Fibroblast of mammary gland (primary cell): ENCODE data around the gene PCSK6.

Experiments
- DNase-seq: peaks from one replicate; pipeline ENCODE4 v3.0.0-alpha.2; 2010; ENCODE audit warnings: low read depth
- H3K4me3 ChIP-seq: 2 replicates; pipeline ENCODE4 v1.5.1; 2011; ENCODE audit warnings: low read depth, mild to moderate bottlenecking, low read length, moderate library complexity; ENCODE audit not compliant: control insufficient read depth
- CTCF ChIP-seq: conservative IDR thresholded peaks from 2 replicates; pipeline ENCODE4 v1.5.1; 2011; ENCODE audit warnings: low read depth, low read length, inconsistent platforms; ENCODE audit not compliant: control insufficient read depth, insufficient read depth

The PCSK6 gene

DNA sequence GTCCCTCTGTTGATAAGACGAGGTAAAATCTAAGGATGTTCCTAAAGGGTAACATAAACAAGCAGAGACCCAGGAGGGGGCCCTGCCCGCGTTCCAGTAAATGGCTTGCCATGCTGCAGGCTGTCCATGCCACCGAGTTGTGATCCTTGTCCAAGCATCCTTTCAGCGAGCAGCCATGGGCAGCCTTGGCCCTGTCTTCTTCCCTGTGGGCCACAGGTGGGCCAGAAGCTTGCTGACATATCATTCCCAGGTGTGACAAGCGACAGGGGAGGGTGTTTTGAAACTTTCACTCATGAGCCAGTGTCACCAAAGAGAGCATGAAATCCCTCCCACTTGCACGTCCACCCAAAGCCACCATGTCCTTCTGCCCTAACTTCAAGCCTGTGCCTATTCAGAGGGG is 53.7 kb downstream of the PCSK6 start:
- TF ChIP-seq CTCF: no peak
- no peak for DNase-seq
- no peak overlapping the region for H3K4me3 ChIP-seq

- DNase-seq: no peak
- no peak for TF ChIP-seq CTCF
- H3K4me3 ChIP-seq: no peak overlapping the region
These were observed 55.2 kb downstream of the PCSK6 start for GRCh38 chr15:101434032-101434920.

DNA sequence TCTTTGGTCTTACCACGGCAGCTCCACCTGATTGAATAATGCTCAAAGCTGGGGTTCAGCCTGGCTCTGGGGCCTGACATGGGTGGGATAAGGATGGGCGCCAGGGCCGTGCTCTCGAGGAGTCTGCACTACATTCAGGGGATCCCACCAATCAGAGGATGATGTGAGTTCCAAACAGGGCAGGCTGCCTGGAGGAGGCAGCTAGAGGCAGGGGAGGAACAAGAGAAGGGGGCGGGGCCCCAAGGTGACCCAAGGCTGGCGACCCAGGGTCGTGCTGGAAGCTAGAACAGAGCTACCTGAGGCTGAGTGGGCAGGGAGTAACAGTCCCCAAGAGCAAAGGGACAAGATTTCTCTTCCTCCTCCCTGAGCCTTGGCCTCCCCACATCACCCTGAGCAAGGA is 56.1 kb downstream of the PCSK6 start:
- DNase-seq: no peak
- no peak overlapping the region for H3K4me3 ChIP-seq
- TF ChIP-seq CTCF: no peak

- no peak overlapping the region for H3K4me3 ChIP-seq
- DNase-seq: no peak
- no peak for TF ChIP-seq CTCF
These were observed 56.5 kb downstream of the PCSK6 start for GRCh38 chr15:101432982-101433381.

- H3K4me3 ChIP-seq: no peak overlapping the region
- no peak for DNase-seq
- TF ChIP-seq CTCF: no peak
These were observed 57.8 kb downstream of the PCSK6 start for GRCh38 chr15:101431748-101432147.

DNA sequence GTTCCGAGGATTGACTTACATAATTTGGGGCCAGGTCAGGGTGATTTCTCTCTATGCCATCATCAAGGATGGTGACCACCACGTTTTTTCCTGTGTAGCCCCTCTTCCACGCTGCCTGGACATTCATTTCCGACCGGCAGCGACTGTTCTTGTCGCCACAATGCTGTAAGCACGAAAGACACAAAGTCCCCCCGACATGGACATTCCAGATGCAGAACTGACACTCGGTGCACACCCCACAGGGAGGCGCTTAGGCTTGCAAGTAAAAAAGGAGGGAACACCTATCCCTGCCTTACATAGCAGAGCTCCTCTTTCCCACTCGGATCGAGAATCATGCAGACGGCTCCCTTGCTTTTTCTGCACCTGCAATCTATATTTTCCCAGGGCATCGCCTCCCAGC is 58.2 kb downstream of the PCSK6 start:
- H3K4me3 ChIP-seq: no peak overlapping the region
- no peak for DNase-seq
- TF ChIP-seq CTCF: no peak
